Osteocyte (in vitro differentiated cells): ENCODE measurements around the gene TEX9. TPM values are rescaled to one million over a fixed set of nuclear protein-coding genes. Genes with fewer than 3 reads are reported as not detected.
"Not testable (repeated sequence)": the region's sequence is repeated elsewhere in the genome, so short reads cannot be mapped to it uniquely, and the experiment has no call there.

Source experiments
- DNase-seq: peaks from one replicate; pipeline ENCODE4 v3.0.0; 2021; ENCODE audit warnings: mixed read lengths; ENCODE audit not compliant: unreplicated experiment; ENCODE audit errors: extremely low spot score
- H3K27ac Mint-ChIP-seq: one replicate; pipeline ENCODE4 v1.8.0; 2021; ENCODE audit warnings: mild to moderate bottlenecking, mixed read lengths; ENCODE audit not compliant: unreplicated experiment
- H3K27me3 Mint-ChIP-seq: one replicate; pipeline ENCODE4 v1.8.0; 2021; ENCODE audit warnings: mixed read lengths; ENCODE audit not compliant: unreplicated experiment
- H3K36me3 Mint-ChIP-seq: one replicate; pipeline ENCODE4 v1.8.0; 2021; ENCODE audit warnings: mixed read lengths; ENCODE audit not compliant: unreplicated experiment
- H3K4me1 Mint-ChIP-seq: one replicate; pipeline ENCODE4 v1.8.0; 2021; ENCODE audit warnings: mixed read lengths; ENCODE audit not compliant: unreplicated experiment
- H3K4me3 Mint-ChIP-seq: one replicate; pipeline ENCODE4 v1.8.0; 2021; ENCODE audit warnings: mild to moderate bottlenecking, moderate library complexity, mixed read lengths; ENCODE audit not compliant: unreplicated experiment
- H3K9me3 Mint-ChIP-seq: one replicate; pipeline ENCODE4 v1.8.0; 2021; ENCODE audit warnings: mixed read lengths; ENCODE audit not compliant: unreplicated experiment
- CTCF ChIP-seq: fragments of 200-600 bp; sonication (generic); IDR thresholded peaks from 2 replicates; pipeline ENCODE4 v1.5.0; 2021; ENCODE audit warnings: antibody characterized with exemption, mild to moderate bottlenecking, moderate library complexity
- total RNA-seq: library from RNA; stranded (reverse); gene quantifications from 2 replicates; pipeline ENCODE4 v1.2.1, GENCODE V29; 2021

The TEX9 gene
- total RNA-seq, 1 donor from 2014 or later: 2.4 TPM

- Mint-ChIP-seq H3K27ac (no peak overlapping the region), H3K4me1 (peaks cover 6% of the 10 kb centered on the region), H3K9me3 (no peaks in the 10 kb centered on the region), H3K4me3 (no peak overlapping the region), H3K36me3 (no peaks in the 10 kb centered on the region), H3K27me3 (peaks cover 30% of the 10 kb centered on the region)
- DNase-seq: no peak
- TF ChIP-seq CTCF: no peak
Measured at GRCh38 chr15:56369234-56369633, 4.0 kb downstream of the TEX9 start.

- Mint-ChIP-seq H3K9me3 (peaks cover 1% of the 10 kb centered on the region), H3K27ac (no peak overlapping the region), H3K27me3 (peaks cover 30% of the 10 kb centered on the region), H3K36me3 (no peaks in the 10 kb centered on the region), H3K4me1 (no peaks in the 10 kb centered on the region), H3K4me3 (no peak overlapping the region)
- DNase-seq: no peak
- no peak for TF ChIP-seq CTCF
Measured at GRCh38 chr15:56371495-56372147, 6.4 kb downstream of the TEX9 start.

GRCh38 chr15:56374693-56375092 is 9.5 kb downstream of the TEX9 start:
- not testable (repeated sequence) for H3K4me3 Mint-ChIP-seq, DNase-seq, H3K27ac Mint-ChIP-seq, H3K4me1 Mint-ChIP-seq, H3K36me3 Mint-ChIP-seq
- Mint-ChIP-seq H3K9me3 (peaks cover 24% of the 10 kb centered on the region), H3K27me3 (peaks cover 11% of the 10 kb centered on the region)

GRCh38 chr15:56377822-56378221 is 12.6 kb downstream of the TEX9 start:
- H3K36me3 Mint-ChIP-seq, DNase-seq, H3K27me3 Mint-ChIP-seq, H3K4me3 Mint-ChIP-seq, H3K4me1 Mint-ChIP-seq, H3K27ac Mint-ChIP-seq: not testable (repeated sequence)
- H3K9me3 Mint-ChIP-seq: peaks cover 40% of the 10 kb centered on the region

GRCh38 chr15:56383010-56383409 is 17.8 kb downstream of the TEX9 start:
- no peaks in the 10 kb centered on the region for H3K4me1 Mint-ChIP-seq
- no peak for DNase-seq
- no peaks in the 10 kb centered on the region for H3K36me3 Mint-ChIP-seq
- TF ChIP-seq CTCF: no peak
- H3K27ac Mint-ChIP-seq: no peak overlapping the region
- H3K27me3 Mint-ChIP-seq: no peaks in the 10 kb centered on the region
- H3K9me3 Mint-ChIP-seq: peaks cover 26% of the 10 kb centered on the region
- no peak overlapping the region for H3K4me3 Mint-ChIP-seq

- H3K4me1 Mint-ChIP-seq: no peaks in the 10 kb centered on the region
- no peaks in the 10 kb centered on the region for H3K36me3 Mint-ChIP-seq
- no peak overlapping the region for H3K27ac Mint-ChIP-seq
- TF ChIP-seq CTCF: no peak
- no peak overlapping the region for H3K4me3 Mint-ChIP-seq
- peaks cover 4% of the 10 kb centered on the region for H3K9me3 Mint-ChIP-seq
- no peak for DNase-seq
- H3K27me3 Mint-ChIP-seq: no peaks in the 10 kb centered on the region
Measured at GRCh38 chr15:56385908-56386307, 20.7 kb downstream of the TEX9 start.
